ENCODE results near the gene TOM1L1. TPM values are rescaled to one million over a fixed set of nuclear protein-coding genes. Genes with fewer than 3 reads are reported as not detected.
A peak's percentile ranks its signal among the peaks of the same experiment; 100 is the strongest.

TOM1L1 gene
- polyA plus RNA-seq, 1 experiment, result 37.8 TPM

DNA sequence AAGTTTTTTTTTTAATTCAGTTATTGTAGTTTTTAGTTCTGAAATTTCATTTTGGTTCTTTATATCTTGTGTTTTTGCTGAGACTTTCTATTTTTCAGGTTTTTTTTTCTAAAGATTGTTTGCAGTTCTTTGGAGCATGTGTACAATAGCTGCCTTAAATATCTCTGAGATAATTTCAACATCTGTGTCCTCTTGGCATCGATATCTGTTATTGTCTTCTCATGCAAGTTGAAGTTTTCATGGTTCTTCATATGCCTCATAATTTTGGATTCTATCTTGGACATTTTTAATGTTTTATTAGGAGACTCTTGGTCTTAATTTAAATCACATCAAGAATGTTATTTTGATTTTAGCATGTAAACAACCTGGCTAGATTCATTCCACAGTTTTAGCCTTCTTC lies 45.0 kb downstream of the TOM1L1 start:
- Histone ChIP-seq H3K27ac (ENCODE audit: low read depth, low read length) (no peak overlapping the region), H3K27me3 (ENCODE audit: control insufficient read depth, insufficient read depth, low read length) (no peaks in the 10 kb centered on the region), H3K9me3 (ENCODE audit: control insufficient read depth, insufficient read depth, low read length) (no peaks in the 10 kb centered on the region), H3K4me3 (ENCODE audit: low read depth, low read length) (no peak overlapping the region)
- no peak for DNase-seq (ENCODE audit: low read depth, low spot score)
- CTCF ChIA-PET, result interaction anchor here (0.7 to 1.0 kb wide), 2 partner anchors 16 to 54 kb away, joined by 3 to 4 read pairs; no protein-coding TSS in a partner anchor
- TF ChIP-seq, protein P1, sequence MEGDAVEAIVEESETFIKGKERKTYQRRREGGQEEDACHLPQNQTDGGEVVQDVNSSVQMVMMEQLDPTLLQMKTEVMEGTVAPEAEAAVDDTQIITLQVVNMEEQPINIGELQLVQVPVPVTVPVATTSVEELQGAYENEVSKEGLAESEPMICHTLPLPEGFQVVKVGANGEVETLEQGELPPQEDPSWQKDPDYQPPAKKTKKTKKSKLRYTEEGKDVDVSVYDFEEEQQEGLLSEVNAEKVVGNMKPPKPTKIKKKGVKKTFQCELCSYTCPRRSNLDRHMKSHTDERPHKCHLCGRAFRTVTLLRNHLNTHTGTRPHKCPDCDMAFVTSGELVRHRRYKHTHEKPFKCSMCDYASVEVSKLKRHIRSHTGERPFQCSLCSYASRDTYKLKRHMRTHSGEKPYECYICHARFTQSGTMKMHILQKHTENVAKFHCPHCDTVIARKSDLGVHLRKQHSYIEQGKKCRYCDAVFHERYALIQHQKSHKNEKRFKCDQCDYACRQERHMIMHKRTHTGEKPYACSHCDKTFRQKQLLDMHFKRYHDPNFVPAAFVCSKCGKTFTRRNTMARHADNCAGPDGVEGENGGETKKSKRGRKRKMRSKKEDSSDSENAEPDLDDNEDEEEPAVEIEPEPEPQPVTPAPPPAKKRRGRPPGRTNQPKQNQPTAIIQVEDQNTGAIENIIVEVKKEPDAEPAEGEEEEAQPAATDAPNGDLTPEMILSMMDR (IDR thresholded peaks at IDR 0.05; ENCODE audit: low read depth, low read length), result no peak
- POLR2A ChIA-PET, result no interaction called here

DNA sequence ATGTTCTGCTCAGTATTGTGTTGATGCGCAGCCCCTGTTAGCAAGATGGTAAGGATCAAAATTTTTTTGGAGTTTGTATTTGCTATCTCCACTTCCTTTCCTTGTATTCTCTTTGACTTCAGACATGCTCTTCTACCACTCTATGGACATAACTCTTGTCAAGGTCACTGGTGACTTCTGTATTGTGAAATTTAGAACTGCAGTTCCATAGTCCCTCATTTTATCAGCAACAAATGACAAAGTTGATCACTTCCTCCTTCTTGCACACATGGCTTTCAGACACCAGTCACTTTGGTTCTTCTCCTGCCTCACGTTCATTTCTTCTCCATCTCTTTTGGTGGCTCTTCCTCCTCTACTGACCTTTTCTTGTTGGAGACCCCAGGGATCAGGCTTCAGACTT lies 46.7 kb downstream of the TOM1L1 start:
- Histone ChIP-seq H3K27ac (ENCODE audit: low read depth, low read length) (no peak overlapping the region), H3K27me3 (ENCODE audit: control insufficient read depth, insufficient read depth, low read length) (no peaks in the 10 kb centered on the region), H3K4me3 (ENCODE audit: low read depth, low read length) (no peak overlapping the region), H3K9me3 (ENCODE audit: control insufficient read depth, insufficient read depth, low read length) (no peaks in the 10 kb centered on the region)
- TF ChIP-seq, protein P1 (IDR thresholded peaks at IDR 0.05; ENCODE audit: low read depth, low read length), result no peak
- ChIA-PET CTCF (no interaction called here), POLR2A (no interaction called here)
- DNase-seq (ENCODE audit: low read depth, low spot score), result no peak

DNA sequence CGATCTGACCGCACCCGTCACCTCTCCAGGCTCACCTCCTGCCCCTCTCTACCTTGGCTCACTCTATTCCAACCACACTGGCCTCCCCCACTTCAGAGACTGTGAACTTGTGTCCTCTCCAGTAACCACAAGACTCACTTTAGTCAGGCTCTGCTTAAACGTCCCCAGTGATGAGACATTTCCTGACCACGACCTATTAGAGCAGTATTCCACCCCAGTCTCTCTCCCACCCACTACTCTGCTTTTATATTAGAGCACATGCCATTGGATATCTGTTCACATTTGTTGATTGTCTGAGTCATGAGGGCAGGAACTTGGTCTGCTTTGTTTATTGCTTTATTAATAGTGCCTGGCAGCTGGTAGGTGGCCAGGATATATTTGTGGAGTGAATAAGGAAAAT lies 47.7 kb downstream of the TOM1L1 start:
- H3K4me3 ChIP-seq (ENCODE audit: low read depth, low read length), result no peak overlapping the region
- H3K27ac ChIP-seq (ENCODE audit: low read depth, low read length), result peak overlapping the region; percentile 12
- ChIA-PET CTCF (no interaction called here), POLR2A (interaction anchor here (0.6 kb wide), 1 partner anchor 485 kb away, joined by 3 read pairs; no protein-coding TSS in a partner anchor)
- no peaks in the 10 kb centered on the region for H3K9me3 ChIP-seq (ENCODE audit: control insufficient read depth, insufficient read depth, low read length)
- DNase-seq (ENCODE audit: low read depth, low spot score), result peak; percentile 77
- no peaks in the 10 kb centered on the region for H3K27me3 ChIP-seq (ENCODE audit: control insufficient read depth, insufficient read depth, low read length)
- TF ChIP-seq, protein P1 (IDR thresholded peaks at IDR 0.05; ENCODE audit: low read depth, low read length), result no peak

DNA sequence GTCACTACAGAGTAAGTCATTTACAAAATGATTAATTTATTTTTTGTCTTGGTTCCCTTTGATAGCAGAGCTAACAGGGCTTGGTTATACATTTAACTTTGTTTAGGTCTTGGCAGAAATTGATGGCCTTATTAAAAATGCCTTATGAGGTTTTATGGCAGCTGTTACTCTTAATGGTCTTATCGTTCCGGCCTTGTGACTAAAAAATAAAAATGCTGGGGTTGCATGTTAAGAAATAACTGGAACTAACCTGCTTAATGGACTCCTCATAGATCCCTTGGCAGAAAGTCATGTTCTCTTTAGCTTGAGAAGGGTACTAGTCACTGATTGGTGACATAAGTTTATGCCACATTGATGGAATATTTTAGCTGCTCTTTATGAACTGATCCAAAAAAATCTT lies 49.5 kb downstream of the TOM1L1 start:
- DNase-seq (ENCODE audit: low read depth, low spot score), result no peak
- TF ChIP-seq, protein P1 (IDR thresholded peaks at IDR 0.05; ENCODE audit: low read depth, low read length), result no peak

DNA sequence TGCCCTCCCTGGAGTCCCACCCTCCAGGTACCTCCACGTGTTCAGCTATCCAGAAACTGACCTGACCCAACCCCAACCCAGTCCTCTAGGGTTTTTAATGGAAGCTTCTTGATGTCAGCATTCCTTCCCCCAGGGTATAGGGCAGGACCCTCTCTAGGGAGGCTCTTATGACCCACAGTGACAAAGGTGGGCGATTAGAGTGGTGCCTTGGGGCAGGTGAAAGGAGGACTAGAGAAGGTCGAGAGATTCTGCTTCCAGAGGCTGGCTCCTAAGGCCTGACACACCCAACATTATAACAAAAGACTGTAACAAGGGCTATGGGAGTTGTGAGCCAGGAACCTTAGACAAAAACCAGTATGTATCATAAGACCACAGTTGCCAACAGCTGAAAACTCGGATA lies 50.6 kb downstream of the TOM1L1 start:
- TF ChIP-seq, protein P1 (IDR thresholded peaks at IDR 0.05; ENCODE audit: low read depth, low read length), result no peak
- POLR2A ChIA-PET, result no interaction called here

More for the DNA sequence above, 49.5 kb downstream of the TOM1L1 start:
- ChIA-PET CTCF (no interaction called here), POLR2A (no interaction called here)
- Histone ChIP-seq H3K9me3 (ENCODE audit: control insufficient read depth, insufficient read depth, low read length) (no peaks in the 10 kb centered on the region), H3K27me3 (ENCODE audit: control insufficient read depth, insufficient read depth, low read length) (no peaks in the 10 kb centered on the region), H3K27ac (ENCODE audit: low read depth, low read length) (no peak overlapping the region), H3K4me3 (ENCODE audit: low read depth, low read length) (no peak overlapping the region)

More for the DNA sequence above, 50.6 kb downstream of the TOM1L1 start:
- no peak for DNase-seq (ENCODE audit: low read depth, low spot score)
- CTCF ChIA-PET, result no interaction called here
- no peak overlapping the region for H3K27ac ChIP-seq (ENCODE audit: low read depth, low read length)
- H3K4me3 ChIP-seq (ENCODE audit: low read depth, low read length), result no peak overlapping the region
- no peaks in the 10 kb centered on the region for H3K27me3 ChIP-seq (ENCODE audit: control insufficient read depth, insufficient read depth, low read length)
- H3K9me3 ChIP-seq (ENCODE audit: control insufficient read depth, insufficient read depth, low read length), result no peaks in the 10 kb centered on the region
